MV-4-11 (cell line): ENCODE data around the gene DENND1A.

Experiments
- DNase-seq: peaks from one replicate; lab custom pipeline; 2025; lab: John Stamatoyannopoulos, UW

DENND1A gene

DNA sequence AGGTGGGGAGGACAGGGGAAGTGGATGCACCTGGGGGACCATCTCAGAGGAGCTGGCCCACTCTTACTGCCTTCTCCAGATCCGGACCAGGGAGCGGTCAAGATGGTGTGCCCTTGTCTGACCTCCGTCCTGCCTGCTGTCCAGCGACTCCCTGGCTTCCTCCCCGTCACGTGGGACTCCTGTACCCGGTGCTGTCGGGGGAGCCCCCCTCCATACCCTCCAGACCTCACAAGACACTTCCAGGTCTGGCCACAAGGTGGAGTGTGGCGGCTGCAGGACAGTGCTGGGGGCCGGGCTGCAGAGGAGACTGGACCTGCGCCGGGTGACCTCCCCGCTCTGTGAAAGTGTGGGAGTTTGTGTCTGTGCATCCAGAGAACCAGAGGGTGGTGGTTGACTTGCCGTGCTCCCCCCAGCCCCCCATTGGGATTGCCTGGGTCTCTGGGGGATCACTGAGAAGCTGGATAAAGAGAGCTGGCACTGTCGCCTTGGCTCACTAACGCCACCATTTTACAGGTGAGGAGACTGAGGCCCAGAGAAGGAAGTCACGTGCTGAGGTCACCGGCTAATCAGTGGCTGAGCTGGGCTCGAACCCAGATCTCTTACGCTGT lies 575.8 kb downstream of the DENND1A start:
- DNase-seq: no peak

DNA sequence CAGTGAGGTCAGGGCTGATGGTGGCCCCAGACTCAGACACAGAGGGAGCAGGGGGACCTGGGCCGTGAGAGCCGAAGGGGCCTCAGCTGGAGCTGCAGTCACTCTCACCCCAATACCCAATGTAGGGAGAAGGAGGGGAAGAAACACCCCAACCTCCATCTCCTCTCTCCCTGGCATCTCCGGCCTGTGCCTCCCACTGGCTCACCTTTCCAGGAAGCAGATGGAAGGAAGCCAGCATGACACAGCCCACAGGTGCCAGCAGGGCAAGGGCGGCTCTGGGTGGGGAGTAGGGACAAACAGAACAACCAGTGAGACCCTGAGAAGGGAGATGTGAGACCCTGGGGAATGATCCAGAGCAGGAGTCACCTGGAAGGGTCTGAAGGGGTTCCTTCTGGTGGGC lies 576.9 kb downstream of the DENND1A start:
- no peak for DNase-seq

DNA sequence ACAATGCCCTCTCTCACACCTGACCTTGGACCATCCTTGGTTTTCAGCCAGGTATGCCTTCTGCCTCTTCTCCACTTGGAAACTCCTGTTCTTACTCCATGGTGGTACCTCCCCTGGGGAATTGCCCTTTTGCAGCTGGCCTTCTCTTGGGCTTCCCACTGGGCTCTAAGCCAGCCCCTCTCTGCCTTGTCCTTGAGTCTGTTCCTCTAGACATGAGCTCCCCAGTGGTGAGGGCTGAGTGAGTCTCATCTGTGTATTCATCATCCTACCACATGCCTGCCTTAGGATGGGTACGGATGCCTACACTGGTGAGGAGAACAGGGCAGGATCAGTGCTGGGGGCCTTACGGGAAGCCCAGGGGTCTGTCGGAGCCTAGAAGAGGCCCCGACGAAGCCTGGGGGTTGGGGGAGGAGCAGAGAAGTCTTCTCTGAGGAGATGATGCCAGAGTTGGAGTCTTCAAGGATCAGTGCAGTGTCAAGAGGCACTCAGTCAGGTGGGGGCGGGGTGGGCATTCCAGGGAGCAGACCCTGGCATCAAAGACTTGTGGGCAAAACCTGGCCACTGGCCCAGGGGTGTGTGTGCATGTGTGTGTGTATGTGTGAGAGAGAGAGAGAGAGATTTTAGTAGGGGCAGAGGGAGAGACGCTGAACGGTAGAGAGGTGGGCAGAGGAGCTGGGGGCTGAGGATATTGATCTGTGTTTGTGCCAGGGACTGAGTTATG lies 579.2 kb downstream of the DENND1A start:
- DNase-seq: no peak

DNA sequence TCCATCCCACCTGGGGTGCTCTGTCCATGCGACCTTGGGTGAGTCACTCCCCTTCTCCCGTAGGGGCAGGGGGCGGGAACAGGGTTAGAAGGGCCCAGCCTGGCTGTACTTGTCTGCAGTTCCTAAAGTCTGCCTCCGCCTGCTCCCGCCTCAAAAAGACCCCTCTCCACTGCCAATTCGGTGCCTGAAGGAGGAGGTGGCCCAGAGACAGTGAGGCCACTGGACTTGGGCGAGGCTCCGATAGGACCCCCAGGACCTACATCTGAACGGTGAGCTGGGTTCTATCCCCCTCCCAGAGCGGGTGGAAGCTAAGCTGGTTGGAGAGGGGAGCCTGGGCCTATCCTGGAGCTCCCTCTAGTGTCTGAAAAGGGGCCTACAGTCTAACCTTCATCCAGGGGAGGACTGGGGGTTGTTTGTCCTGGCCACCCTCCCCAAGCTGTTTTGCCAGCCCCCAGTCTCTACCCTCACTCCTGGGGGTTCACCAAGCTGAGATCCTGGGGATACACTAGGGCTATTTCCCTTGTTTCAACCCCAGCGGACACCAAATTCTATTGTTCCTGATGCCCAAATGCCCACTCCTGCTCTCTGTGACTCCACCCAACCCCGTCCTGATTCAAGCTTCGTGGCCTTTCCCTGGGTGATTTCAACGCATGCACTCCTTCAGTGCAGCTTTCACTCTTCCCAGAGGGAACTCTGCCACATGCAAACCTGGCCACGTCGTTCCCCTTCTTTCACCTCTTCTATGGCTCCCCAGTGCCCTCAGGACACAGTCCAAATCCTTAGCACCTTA lies 580.0 kb downstream of the DENND1A start:
- no peak for DNase-seq

DNA sequence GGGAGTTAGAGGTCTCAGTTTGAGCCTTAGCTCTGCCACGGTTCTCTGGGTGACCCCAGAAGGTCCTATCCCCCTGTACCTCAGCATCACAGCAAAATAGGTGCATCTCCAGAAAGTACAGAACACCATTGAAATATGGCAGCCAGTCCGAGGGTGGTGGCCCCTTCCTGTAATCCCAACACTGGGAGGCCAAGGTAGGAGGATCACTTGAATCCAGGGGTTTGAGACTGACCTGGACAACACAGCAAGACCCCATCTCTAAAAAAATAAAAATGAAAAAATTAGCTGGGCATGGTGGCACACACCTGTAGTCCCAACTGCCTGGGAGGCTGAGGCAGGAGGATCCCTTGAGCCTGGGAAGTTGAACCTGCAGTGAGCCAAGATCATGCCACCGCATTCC lies 580.9 kb downstream of the DENND1A start:
- no peak for DNase-seq

DNA sequence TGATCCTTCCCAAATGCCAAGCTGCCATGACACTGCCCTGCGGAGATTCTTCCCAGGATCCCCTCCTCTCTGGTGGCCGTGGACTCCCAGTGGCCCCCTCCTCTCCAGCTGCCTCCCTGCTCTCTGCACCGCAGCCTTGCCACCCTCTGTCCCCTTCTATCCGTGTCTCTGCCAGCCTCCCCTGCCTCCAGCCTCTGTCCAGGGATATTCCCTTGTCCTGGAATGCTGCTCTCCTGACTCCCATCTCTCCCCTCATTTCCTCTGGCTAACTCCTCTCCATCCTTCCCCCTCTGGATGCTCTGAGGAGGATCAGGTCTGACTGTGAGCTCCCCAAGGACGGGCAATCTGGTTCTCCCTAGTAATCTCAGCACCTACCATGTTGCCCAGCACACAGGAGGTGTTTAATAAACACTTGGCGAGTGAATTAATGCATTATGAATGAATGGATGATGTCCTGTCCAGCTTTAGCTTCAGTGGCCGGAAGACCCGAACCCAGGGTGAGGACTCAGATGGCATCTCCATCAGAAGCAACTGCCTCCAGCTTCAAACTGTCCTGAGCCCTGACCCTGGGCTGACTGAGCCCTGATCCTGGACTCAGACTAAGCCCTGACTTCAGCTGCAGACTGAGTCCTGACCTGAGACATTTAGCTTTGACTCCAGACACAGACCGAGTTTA lies 581.5 kb downstream of the DENND1A start:
- DNase-seq: no peak

DNA sequence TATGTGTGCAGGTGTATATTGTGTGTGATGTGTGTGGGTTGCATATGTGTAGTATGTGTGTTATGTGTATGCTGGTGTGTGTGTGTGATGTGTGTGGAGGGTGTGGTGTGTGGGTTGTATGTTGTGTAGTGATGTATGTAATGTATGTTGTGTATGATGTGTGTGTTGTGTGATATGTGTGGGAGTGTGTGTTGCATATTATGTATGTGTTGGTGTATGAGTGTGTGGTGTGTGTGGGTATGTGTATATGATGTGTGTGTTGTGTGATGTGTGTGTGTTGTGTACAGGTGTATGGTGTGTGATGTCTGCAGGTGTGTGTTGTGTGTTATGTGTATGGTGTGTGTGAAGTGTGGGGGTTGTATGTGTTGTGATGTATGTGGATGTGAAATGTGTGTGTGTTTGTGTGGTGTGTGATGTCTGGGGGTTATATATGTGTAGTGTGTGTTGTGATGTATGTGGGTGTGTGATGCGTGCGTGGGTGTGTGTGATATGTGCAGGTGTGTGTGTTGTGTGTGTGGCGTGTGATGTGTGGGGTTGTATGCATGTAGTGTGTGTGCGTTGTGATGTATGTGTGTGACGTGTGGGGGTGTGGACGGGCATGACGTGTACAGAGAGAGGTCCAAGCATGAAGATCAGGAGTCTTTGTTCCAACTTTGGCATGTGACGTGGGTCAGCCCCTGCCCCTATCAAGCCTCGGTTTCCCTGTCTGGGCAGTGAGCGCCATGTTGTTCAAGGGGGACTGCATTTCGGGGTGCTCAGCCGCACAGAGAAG lies 582.5 kb downstream of the DENND1A start:
- DNase-seq: no peak

DNA sequence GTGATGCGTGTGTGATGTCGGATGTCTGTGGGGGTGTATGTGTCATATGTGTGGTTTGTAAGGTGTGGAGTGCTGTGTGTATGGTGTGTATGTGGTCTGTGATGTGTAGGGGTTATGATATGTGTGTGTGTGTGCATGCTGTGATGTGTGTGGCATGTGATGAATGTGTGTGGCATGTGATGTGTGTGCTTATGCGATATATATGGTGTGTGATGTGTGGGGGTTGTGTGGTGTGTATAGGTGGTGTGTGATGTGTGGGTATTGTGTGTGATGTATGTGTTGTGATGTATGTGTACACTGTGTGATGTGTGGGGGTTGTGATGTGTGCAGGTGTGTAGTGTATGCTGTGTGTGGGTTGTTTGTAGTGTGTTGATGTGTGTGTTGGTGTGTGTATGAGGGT lies 583.1 kb downstream of the DENND1A start:
- no peak for DNase-seq

DNA sequence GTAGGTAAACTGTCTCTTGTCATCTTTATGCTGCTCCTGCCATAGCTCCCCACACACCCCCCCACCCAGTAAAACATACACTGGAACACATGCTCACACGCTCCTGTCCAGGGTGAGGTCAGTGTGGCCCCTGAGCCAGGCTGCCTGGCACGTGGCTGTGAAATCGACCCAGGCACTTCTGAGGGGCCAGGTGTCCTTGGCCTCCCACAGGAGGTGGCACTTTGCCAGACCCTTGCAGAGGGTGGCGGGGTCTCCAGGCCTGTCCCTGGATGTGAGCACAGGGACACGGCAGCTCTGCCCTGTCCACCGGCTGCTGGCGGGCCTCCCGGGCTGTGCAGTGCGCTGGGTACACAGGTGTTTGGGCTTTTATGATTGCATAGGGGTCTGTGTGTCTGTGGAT lies 583.9 kb downstream of the DENND1A start:
- DNase-seq: no peak

DNA sequence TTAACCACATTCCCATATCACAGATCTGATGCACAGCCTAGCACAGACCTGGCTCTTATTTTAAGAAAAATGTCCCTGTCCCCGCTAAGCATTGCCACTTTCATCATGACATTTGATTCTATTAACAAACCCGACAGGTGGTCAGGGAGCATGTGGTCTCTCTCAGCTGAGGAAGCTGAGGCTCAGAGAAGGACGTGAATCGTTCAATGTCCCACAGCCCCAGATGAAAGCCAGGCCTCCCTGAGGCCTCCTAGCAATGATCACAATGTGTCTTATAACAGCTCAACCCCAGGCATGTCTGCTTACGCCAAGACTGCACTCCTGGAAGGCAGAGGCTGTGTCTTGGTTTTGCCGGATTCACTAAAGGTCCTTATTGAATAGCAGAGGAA lies 584.4 kb downstream of the DENND1A start:
- no peak for DNase-seq

DNA sequence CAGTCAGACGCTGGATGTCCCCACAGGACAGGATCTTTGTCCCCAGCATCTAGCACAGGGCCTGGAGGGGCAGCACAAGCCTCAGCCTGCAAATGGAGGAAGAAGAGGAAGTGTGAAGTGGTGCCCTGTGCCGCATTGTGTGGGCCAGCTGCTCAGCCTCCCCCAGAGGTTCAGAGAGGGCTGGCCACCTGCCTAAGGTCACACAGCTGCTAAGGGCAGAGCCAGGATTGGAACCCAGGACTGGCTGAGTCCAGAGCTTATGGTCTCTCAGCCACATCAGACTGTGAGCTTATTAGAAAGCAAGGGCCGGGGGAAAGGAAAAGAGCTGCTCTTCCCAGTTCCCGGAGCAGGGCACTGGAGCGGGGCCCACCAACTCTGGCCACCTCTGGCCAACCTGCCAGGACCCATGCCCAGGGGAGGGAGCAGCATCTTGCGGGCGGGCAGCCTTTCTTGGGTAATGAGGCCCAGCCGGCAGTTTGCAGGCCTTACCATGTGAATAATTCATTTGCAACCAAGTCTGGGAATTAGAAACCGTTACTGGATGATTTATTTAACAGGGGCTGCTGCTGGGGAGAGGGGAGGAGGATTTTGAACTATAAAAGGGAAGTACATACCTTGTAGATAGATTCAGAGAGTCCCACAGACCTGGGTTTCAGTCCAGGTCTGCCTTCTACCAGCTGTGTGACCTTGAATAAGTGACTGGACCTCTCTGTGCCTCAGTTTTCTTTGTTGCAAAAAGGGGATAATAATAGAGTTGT lies 585.6 kb downstream of the DENND1A start:
- DNase-seq: peak; percentile 48

DNA sequence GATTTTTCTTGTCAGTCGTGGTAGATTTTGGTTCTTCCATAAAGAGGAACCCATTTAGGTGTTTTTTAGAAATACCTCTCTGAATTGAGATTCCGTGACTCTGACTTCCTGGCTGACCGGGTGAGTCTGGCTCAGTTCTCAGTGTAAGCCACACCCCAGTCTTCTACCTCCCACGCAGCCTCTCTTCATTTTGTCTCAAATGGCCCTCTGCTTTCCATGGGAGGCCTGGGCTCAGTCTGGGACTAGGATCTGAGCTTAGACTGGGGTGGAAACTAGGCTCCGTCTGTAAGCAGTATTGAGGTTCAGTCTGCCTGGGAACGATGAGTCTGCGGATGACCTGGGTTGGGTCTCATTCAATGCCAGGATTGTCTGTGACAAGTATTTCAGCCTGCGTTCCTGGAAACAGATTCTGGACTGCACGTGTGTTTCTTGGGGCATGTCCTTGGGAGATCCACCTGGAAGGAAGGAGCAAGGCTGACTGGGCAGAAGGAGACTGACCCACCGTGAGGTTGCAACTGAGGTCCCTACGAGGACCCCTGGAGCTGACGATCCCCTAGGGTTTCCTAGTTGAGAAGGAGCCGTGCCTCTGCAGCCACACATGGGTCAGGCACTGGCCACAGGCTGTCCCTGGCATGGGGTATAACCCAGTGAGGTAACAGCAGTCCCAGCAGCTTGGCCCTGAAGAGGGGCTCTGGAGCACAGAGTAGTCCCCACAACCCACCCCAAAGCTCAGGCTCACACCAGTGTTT lies 586.3 kb downstream of the DENND1A start:
- no peak for DNase-seq

DNA sequence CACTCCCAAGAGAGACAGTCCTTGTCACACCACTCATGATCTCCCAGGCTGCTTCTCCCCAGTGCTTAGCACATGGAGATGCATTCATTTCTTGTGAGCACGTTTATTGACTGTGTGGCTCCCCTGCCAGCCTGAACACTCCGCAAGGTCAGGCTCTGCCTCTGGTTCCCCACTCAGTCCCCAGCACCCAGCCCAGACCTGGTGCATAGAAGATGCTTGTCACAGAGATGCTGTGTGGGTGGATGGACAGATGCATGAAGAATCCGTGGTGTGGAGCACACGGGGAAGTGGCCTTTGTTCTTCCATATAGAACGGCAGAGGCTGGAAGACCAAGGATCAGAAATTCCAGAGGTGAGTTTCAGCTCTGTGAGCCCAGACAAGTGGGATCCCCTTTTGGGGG lies 587.7 kb downstream of the DENND1A start:
- DNase-seq: no peak

DNA sequence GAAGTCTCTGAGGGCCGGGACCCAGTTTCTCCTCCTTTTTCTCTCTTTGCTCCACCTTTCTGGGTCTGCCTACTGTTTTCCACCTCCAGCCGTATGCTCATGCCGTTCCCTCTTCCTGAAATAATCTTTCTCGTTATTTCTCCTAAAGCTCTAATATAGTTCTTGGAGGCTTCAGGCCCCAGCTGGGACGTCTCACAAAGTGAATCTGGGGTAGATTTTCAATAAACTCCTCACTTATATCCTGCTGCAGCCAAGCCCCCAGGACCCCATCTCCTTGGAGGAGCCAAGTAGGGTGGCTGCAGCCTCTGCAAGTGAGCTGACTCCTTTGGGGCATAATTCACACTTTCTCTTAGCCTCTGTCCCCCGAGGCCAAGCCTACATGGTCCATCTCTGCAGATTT lies 588.1 kb downstream of the DENND1A start:
- no peak for DNase-seq

DNA sequence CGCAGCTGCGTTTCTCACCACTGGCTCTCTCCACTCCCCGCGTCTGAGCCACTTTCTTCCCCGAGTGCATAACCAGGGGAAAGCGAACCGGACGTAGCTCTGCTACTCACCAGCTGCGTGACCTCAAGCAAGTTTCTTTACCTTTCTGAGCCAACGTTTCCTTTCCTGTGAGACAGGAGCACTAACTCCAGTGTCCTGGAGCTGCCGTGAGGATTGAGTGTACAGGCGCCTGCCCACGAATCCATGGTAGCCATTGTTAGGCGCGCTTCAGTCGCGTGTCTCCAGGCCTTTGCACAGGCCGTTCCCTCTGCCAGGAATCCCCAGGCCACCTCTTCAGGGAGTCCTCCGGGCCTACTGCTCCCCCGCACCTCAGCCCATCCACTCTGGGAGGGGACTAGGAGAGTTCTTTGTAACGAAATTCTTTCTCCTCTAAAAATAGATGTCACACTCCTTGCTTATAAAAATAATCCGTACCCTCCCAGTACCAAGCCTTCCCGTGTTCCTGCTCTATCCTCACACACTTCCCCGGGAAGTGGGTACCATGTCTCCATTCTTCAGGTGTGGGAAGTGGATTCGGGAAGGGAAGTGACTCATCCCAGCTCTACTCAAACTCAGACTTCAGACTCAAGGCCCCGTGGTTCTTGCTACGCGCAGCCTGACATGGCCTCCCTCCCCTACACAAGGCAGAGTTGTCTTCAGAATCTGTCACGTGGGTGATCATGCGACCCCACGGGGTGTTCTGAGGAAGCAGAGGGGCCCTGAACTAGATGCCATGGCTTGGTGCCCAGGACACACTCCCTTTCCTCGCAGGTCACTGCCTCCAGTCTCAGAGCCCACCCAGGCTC lies 590.0 kb downstream of the DENND1A start:
- peak; percentile 62 for DNase-seq

DNA sequence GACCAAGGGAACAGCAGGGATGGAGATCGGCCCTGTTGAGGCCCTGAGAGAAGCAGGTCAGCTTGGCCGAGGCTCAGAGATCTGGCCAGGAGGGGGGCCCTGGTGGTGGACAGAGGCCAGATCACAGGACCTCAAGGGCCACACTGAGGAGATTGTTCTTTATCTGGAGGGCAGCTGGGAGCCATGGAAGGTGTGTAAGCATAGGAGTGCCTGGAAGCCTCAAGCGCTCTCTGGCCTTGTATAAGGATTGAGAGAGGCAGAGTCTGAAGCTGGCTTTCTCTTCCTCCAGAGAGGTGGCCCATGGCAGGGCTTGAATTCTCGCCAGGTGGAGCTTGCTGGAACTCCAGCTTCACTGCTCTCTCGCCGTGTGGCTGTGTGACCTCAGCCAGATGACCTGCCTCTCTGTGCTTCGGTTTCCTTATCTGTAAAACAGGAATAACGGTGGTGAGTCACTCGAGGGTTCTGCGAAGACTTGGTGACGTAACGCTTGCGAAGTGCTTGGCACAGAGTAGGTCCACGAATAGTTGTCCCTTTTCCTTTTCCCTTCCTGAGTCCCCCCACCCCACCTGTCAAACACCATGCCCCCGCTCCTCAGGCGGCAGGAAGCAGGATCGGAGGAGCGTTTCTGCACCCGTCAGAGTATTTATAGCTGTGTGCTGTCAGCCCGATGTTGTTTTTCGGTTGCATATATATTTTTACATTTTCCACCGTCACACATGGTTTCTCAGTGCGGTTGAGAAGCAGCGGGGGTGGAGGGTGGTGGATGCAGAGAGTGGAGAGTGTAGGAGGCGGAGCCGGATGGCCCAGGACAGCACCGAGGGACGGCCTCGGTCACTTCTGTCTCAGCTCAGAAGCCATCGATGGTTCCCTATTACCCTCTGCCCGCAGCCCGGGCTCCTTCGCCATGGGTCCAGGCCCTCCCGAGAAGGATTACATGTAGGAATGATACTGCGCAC lies 590.9 kb downstream of the DENND1A start:
- DNase-seq: peak; percentile 84

DNA sequence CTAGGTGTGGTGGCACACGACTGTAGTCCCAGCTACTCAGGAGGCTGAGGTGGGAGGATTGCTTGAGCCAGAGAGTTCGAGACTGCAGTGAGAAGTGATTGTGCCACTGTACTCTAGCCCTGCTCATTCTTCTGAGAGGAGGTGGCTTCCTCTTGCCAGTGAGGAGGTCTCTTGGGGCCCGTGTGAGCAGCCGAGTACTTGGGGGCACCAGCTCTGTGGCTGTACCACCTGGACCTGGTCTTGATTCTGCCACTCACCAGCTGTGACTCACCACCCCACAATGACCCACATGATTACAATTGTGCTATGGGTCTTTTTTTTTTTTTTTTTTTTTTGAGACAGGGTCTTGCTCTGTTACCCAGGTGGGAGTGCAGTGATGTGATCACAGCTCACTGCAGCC lies 592.0 kb downstream of the DENND1A start:
- no peak for DNase-seq

DNA sequence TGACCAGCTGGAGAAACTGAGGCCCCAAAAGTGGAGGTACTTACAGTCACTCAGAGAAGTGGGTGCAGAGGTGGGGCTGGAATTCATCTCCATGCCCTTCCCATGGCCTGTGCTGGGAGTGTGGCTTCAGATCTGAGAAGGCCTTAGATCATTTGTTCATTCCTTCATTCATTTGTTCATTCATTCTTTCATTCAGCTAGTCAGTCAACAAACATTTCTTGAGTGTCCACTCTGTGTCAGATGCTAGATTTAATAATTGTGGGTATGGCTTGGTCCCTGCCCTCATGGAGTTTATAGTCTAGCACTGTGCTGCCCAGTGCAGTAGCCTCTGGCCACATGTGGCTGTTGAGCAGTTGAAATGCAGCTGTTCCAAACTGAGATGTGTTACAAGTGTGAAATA lies 593.0 kb downstream of the DENND1A start:
- no peak for DNase-seq
